CD4-positive, alpha-beta memory T cell (primary cell): ENCODE data around the gene RXFP4. TPM values are rescaled to one million over a fixed set of nuclear protein-coding genes. Genes with fewer than 3 reads are reported as not detected.

Source experiments
- CTCF ChIA-PET: fragments of 350-600 bp; sonication (Branson Sonifier 250); formaldehyde crosslinking; loops from one replicate; lab custom pipeline; 2021; ENCODE audit warnings: inconsistent platforms; ENCODE audit not compliant: partially characterized antibody; lab: Charles Lee
- POLR2A ChIA-PET: fragments of 350-600 bp; sonication (Branson Sonifier 250); formaldehyde crosslinking; loops from one replicate; lab custom pipeline; 2021; ENCODE audit not compliant: partially characterized antibody; lab: Charles Lee
- DNase-seq, 5 donors: peaks; one replicate each; pipeline versions ENCODE4 v3.0.0 to v3.0.0-alpha.2; 2020 to 2022; ENCODE audit warnings: mixed read lengths in 1 of 5
- H3K27ac ChIP-seq: one replicate; pipeline ENCODE4 v1.7.0; 2013; ENCODE audit warnings: low read depth, low read length
- H3K27me3 ChIP-seq: 2 replicates; pipeline ENCODE4 v1.7.0; 2013; ENCODE audit warnings: mild to moderate bottlenecking, low read length, moderate library complexity; ENCODE audit not compliant: insufficient read depth
- H3K36me3 ChIP-seq: 2 replicates; pipeline ENCODE4 v1.7.0; 2013; ENCODE audit warnings: mild to moderate bottlenecking, low read length, moderate library complexity; ENCODE audit not compliant: insufficient read depth
- H3K4me1 ChIP-seq: 2 replicates; pipeline ENCODE4 v1.7.0; 2013; ENCODE audit warnings: mild to moderate bottlenecking, low read length, moderate library complexity; ENCODE audit not compliant: insufficient read depth
- H3K4me3 ChIP-seq, 2 donors: one replicate each; pipeline ENCODE4 v1.7.0; 2013; ENCODE audit warnings: low read length in 2 of 2, mild to moderate bottlenecking in 1 of 2
- H3K9me3 ChIP-seq, 2 donors: one replicate each; pipeline ENCODE4 v1.7.0; 2013; ENCODE audit warnings: low read length in 2 of 2, control low read depth in 1 of 2; ENCODE audit not compliant: control insufficient read depth in 1 of 2
- H3K27ac Mint-ChIP-seq, 7 donors: one replicate each; pipeline ENCODE4 v1.8.0; 2020 to 2021; ENCODE audit warnings: mixed read lengths in 7 of 7, mild to moderate bottlenecking in 6 of 7, inconsistent platforms in 3 of 7, moderate library complexity in 3 of 7
- H3K27me3 Mint-ChIP-seq, 2 donors: one replicate each; pipeline ENCODE4 v1.8.0; 2020 to 2021; ENCODE audit warnings: mixed read lengths in 2 of 2
- H3K36me3 Mint-ChIP-seq, 2 donors: one replicate each; pipeline ENCODE4 v1.8.0; 2020 to 2021; ENCODE audit warnings: mixed read lengths in 2 of 2, inconsistent platforms in 1 of 2, mild to moderate bottlenecking in 1 of 2
- H3K4me1 Mint-ChIP-seq, 4 donors: one replicate each; pipeline ENCODE4 v1.8.0; 2020 to 2021; ENCODE audit warnings: mixed read lengths in 4 of 4, mild to moderate bottlenecking in 1 of 4
- H3K4me3 Mint-ChIP-seq, 8 donors: one replicate each; pipeline ENCODE4 v1.8.0; 2020 to 2021; ENCODE audit warnings: mixed read lengths in 8 of 8, mild to moderate bottlenecking in 7 of 8, moderate library complexity in 6 of 8, inconsistent platforms in 3 of 8
- H3K9me3 Mint-ChIP-seq, 8 donors: one replicate each; pipeline ENCODE4 v1.8.0; 2020 to 2021; ENCODE audit warnings: mixed read lengths in 8 of 8, mild to moderate bottlenecking in 5 of 8, inconsistent platforms in 3 of 8, moderate library complexity in 1 of 8
- intact Hi-C: fragments of 100-400 bp; cut with micrococcal nuclease; formaldehyde crosslinking; loops from one replicate; pipeline ENCODE4 v1.15.1; 2023
- polyA plus RNA-seq, 2 donors: library from polyadenylated mRNA; unstranded; fragments of 300-500 nt; fragmentation: Illumina TruSeq; gene quantifications; one replicate each; pipeline ENCODE4 v1.2.3, GENCODE V29; 2021
- total RNA-seq, 2 experiments: library from RNA; stranded (reverse); gene quantifications; one replicate each; pipeline ENCODE4 v1.2.3, GENCODE V29; 2021

RXFP4 gene
- total and polyA plus RNA-seq, 4 experiments from 2014 or later, result 0.91 TPM; not detected in 3

DNA sequence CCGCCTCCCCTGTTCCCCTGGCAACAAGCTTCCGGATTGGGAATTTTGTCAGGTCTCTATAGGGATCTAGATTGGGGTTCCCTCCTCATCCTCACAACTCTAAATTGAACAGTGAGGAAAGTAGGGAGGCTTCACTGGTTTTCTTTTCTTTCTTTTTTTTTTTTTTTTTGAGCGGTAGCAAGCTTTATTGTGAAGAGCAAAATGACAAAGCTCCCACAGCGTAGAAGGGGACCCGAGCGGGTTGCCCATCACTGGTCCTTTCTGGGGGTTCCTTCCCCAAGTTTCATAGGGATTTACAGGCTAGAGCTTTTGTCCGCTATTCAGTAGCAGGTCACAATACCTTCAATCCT, 26.6 kb downstream of the RXFP4 start:
- Histone ChIP-seq H3K27me3 (no peaks in the 10 kb centered on the region), H3K9me3 (no peaks in the 10 kb centered on the region), H3K36me3 (peaks cover 71% of the 10 kb centered on the region), H3K4me1 (peaks cover 70% of the 10 kb centered on the region), H3K27ac (peak overlapping the region; percentile 44), H3K4me3 (no peak overlapping the region)
- H3K36me3 Mint-ChIP-seq, result peaks cover 49 to 80% of the 10 kb centered on the region in 2 donors
- ChIA-PET CTCF (interaction anchor here (1.1 to 2.3 kb wide), 7 partner anchors 10 to 33 kb away, joined by 3 to 19 read pairs (median 4); partner anchors contain the start of gene ARHGEF2), POLR2A (interaction anchor here (0.8 to 12.2 kb wide), 12 partner anchors 10 to 109 kb away, joined by 3 to 199 read pairs (median 6); partner anchors contain the start of genes ARHGEF2, KHDC4 and SYT11)
- intact Hi-C loops, result no loop called here
- no peak for DNase-seq
- no peaks in the 10 kb centered on the region for H3K27me3 Mint-ChIP-seq
- peak overlapping the region; percentile 26 to 77 (median 68) for H3K4me3 Mint-ChIP-seq
- peak overlapping the region; percentile 81 to 94 (median 90) for H3K27ac Mint-ChIP-seq
- H3K9me3 Mint-ChIP-seq, result no peaks in the 10 kb centered on the region
- peaks cover 51 to 76% (median 65%) of the 10 kb centered on the region in 4 donors for H3K4me1 Mint-ChIP-seq

DNA sequence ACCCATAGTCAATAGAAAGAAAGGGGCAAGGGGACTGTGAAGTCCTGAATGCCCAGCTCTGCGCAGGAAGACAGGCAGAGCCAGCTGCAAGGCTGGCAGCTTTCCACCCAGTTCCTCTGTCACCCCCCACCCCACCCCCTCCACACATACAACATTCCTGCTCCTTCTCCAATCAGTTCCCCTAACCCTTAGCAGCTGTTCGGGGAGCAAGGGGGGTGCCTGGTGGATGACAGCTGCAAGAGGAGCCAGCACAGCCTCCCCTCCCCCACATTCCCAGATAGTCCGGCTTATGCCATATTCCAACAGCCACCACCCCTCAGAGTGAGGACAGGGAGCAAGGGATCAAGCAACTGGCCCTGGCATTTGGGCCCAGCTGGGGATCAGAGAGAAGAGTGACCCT, 27.2 kb downstream of the RXFP4 start:
- H3K4me3 ChIP-seq, result no peak overlapping the region
- H3K27me3 Mint-ChIP-seq, result no peaks in the 10 kb centered on the region
- H3K4me3 Mint-ChIP-seq, result peak overlapping the region in 7 of 8 donors; percentile 45 to 77 (median 69)
- intact Hi-C loops, result no loop called here
- H3K9me3 Mint-ChIP-seq, result no peaks in the 10 kb centered on the region
- peak overlapping the region; percentile 44 for H3K27ac ChIP-seq
- H3K9me3 ChIP-seq, result no peaks in the 10 kb centered on the region
- ChIA-PET CTCF (interaction anchor here (1.2 to 2.3 kb wide), 7 partner anchors 9 to 30 kb away, joined by 3 to 19 read pairs (median 6); partner anchors contain the start of gene ARHGEF2), POLR2A (interaction anchor here (1.0 to 12.2 kb wide), 6 partner anchors 9 to 109 kb away, joined by 4 to 199 read pairs (median 9); partner anchors contain the start of genes ARHGEF2, KHDC4 and SYT11)
- H3K36me3 ChIP-seq, result peaks cover 70% of the 10 kb centered on the region
- H3K27ac Mint-ChIP-seq, result peak overlapping the region; percentile 81 to 94 (median 90)
- no peak for DNase-seq
- peaks cover 76% of the 10 kb centered on the region for H3K4me1 ChIP-seq
- peaks cover 52 to 83% of the 10 kb centered on the region in 2 donors for H3K36me3 Mint-ChIP-seq
- H3K27me3 ChIP-seq, result no peaks in the 10 kb centered on the region
- H3K4me1 Mint-ChIP-seq, result peaks cover 58 to 82% (median 71%) of the 10 kb centered on the region in 4 donors

- Mint-ChIP-seq H3K36me3 (peaks cover 49 to 79% of the 10 kb centered on the region in 2 donors), H3K4me3 (peak overlapping the region in 7 of 8 donors; percentile 26 to 88 (median 66)), H3K27me3 (no peaks in the 10 kb centered on the region), H3K27ac (peak overlapping the region; percentile 81 to 96 (median 93)), H3K4me1 (peaks cover 63 to 86% (median 77%) of the 10 kb centered on the region in 4 donors), H3K9me3 (no peaks in the 10 kb centered on the region)
- Histone ChIP-seq H3K4me3 (no peak overlapping the region), H3K9me3 (no peaks in the 10 kb centered on the region), H3K4me1 (peaks cover 83% of the 10 kb centered on the region), H3K36me3 (peaks cover 71% of the 10 kb centered on the region), H3K27ac (peak overlapping the region; percentile 44), H3K27me3 (no peaks in the 10 kb centered on the region)
- ChIA-PET POLR2A (interaction anchor here (4.4 to 12.2 kb wide), 2 partner anchors 9 to 35 kb away, joined by 21 to 199 read pairs; partner anchors contain the start of genes ARHGEF2 and KHDC4), CTCF (interaction anchor here (1.6 to 1.9 kb wide), 2 partner anchors 10 to 12 kb away, joined by 4 to 6 read pairs; partner anchors contain the start of gene ARHGEF2)
- no peak for DNase-seq
- intact Hi-C loops, result no loop called here
Observed at GRCh38 chr1:155969377-155969791, 27.9 kb downstream of the RXFP4 start.

DNA sequence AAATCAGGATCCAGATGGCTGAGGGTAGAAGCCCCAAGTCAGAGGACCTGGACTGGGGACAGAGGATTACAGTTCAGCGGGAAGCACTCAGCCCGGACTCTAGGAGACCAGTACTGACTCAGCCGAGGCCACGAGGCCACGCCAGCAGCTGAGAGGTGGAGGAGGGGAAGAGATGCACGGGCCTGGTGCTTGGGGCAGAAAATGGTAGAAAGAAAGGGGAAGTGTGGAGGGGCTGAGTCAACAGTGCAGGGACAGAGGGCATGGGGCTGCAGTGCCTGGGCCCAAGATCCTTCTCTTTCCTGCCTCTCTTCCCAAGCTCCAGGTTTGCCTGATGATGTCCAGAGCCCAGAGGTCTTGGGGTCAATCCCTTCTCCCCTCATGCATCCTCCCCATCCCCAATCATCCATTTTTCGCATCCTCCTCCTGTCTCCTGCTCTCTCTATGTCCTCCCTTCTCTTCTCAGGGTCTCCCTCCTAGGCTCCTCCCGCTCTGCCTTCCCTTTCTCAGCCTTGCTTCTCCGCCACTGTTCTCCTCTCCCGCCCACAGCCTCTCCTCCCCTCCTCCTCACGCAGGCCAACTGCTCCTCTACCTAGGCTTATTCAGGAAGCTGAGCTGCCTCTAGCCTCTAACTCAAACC, 29.2 kb downstream of the RXFP4 start:
- H3K27ac ChIP-seq, result peak overlapping the region; percentile 44
- Mint-ChIP-seq H3K4me3 (peak overlapping the region; percentile 66 to 88 (median 74)), H3K27me3 (no peaks in the 10 kb centered on the region), H3K9me3 (no peaks in the 10 kb centered on the region), H3K4me1 (peaks cover 73 to 98% (median 88%) of the 10 kb centered on the region in 4 donors), H3K27ac (peak overlapping the region; percentile 81 to 96 (median 93)), H3K36me3 (peaks cover 42 to 77% of the 10 kb centered on the region in 2 donors)
- H3K36me3 ChIP-seq, result peaks cover 58% of the 10 kb centered on the region
- H3K4me1 ChIP-seq, result peaks cover 96% of the 10 kb centered on the region
- no peak for DNase-seq
- no peaks in the 10 kb centered on the region for H3K27me3 ChIP-seq
- intact Hi-C loops, result no loop called here
- no peak overlapping the region for H3K4me3 ChIP-seq
- no peaks in the 10 kb centered on the region for H3K9me3 ChIP-seq
- POLR2A ChIA-PET, result interaction anchor here (0.9 to 12.2 kb wide), 4 partner anchors 7 to 36 kb away, joined by 3 to 199 read pairs (median 12); partner anchors contain the start of genes ARHGEF2 and KHDC4
- CTCF ChIA-PET, result interaction anchor here (0.9 to 1.9 kb wide), 5 partner anchors 8 to 82 kb away, joined by 3 to 6 read pairs (median 4); partner anchors contain the start of gene ARHGEF2

GRCh38 chr1:155971910-155972809, 30.7 kb downstream of the RXFP4 start:
- POLR2A ChIA-PET, result interaction anchor here (1.6 to 10.6 kb wide), 2 partner anchors 7 to 11 kb away, joined by 3 to 199 read pairs; no protein-coding TSS in a partner anchor
- Histone ChIP-seq H3K4me1 (peaks cover 90% of the 10 kb centered on the region), H3K4me3 (no peak overlapping the region), H3K27me3 (no peaks in the 10 kb centered on the region), H3K36me3 (peaks cover 44% of the 10 kb centered on the region), H3K27ac (peak overlapping the region; percentile 27), H3K9me3 (no peaks in the 10 kb centered on the region)
- H3K4me3 Mint-ChIP-seq, result peak overlapping the region; percentile 41 to 97 (median 66)
- no peak for DNase-seq
- intact Hi-C loops, result no loop called here
- H3K4me1 Mint-ChIP-seq, result peaks cover 69 to 100% (median 84%) of the 10 kb centered on the region in 4 donors
- no peaks in the 10 kb centered on the region for H3K27me3 Mint-ChIP-seq
- CTCF ChIA-PET, result interaction anchor here (1.5 kb wide), 1 partner anchor 17 kb away, joined by 4 read pairs; no protein-coding TSS in a partner anchor
- no peaks in the 10 kb centered on the region for H3K9me3 Mint-ChIP-seq
- peaks cover 33 to 76% of the 10 kb centered on the region in 2 donors for H3K36me3 Mint-ChIP-seq
- peak overlapping the region; percentile 80 to 96 (median 88) for H3K27ac Mint-ChIP-seq

DNA sequence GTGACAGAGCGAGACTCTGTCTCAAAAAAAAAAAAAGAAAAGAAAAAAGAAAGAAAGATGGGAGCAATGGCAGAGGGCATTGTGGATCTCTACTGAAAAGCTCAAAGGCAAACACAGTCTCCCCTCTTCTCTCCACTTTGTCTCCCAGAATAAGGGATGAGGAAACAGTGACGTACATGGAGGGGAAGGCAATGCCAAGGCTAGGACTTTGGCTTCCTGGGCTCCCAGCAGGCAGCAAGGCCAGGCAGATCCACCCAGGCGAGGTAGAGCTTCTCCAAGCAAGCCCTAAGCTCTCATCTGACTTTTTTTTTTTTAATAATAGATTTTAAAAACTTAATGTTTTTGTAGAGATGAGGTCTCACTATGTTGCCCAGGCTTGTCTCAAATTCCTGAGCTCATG, 32.3 kb downstream of the RXFP4 start:
- Mint-ChIP-seq H3K4me3 (peak overlapping the region in 7 of 8 donors; percentile 38 to 99 (median 95)), H3K36me3 (peaks cover 24 to 70% of the 10 kb centered on the region in 2 donors), H3K27me3 (no peaks in the 10 kb centered on the region), H3K27ac (peak overlapping the region; percentile 81 to 97 (median 94)), H3K9me3 (no peaks in the 10 kb centered on the region), H3K4me1 (peaks cover 60 to 89% (median 70%) of the 10 kb centered on the region in 4 donors)
- POLR2A ChIA-PET, result interaction anchor here (0.8 to 12.4 kb wide), 6 partner anchors 9 to 40 kb away, joined by 3 to 199 read pairs (median 4); partner anchors contain the start of genes KHDC4 and RXFP4
- no peaks in the 10 kb centered on the region for H3K9me3 ChIP-seq
- no peak overlapping the region for H3K27ac ChIP-seq
- DNase-seq, result no peak
- H3K4me3 ChIP-seq, result no peak overlapping the region
- peaks cover 29% of the 10 kb centered on the region for H3K36me3 ChIP-seq
- H3K27me3 ChIP-seq, result no peaks in the 10 kb centered on the region
- peaks cover 74% of the 10 kb centered on the region for H3K4me1 ChIP-seq
- CTCF ChIA-PET, result interaction anchor here (0.6 to 1.2 kb wide), 2 partner anchors 16 to 20 kb away, joined by 4 to 6 read pairs; no protein-coding TSS in a partner anchor
- intact Hi-C loops, result loop anchor here (2.0 kb wide), 1 partner anchor 15 kb away; no protein-coding TSS in a partner anchor
